HG03565 (cell line): ENCODE results near the gene TTLL10.

ENCODE experiments used
- ATAC-seq: cut with Tn5 transposase; IDR thresholded peaks from one replicate; pipeline ENCODE4 v1.9.1; 2021; ENCODE audit warnings: mild to moderate bottlenecking, moderate library complexity; ENCODE audit not compliant: unreplicated experiment

TTLL10 gene

GRCh38 chr1:1203561-1204424, 30.1 kb downstream of the TTLL10 start:
- ATAC-seq, result no peak

- no peak for ATAC-seq
Observed at GRCh38 chr1:1204425-1204920, 30.8 kb downstream of the TTLL10 start.

GRCh38 chr1:1204998-1205768, 31.5 kb downstream of the TTLL10 start:
- ATAC-seq, result no peak

GRCh38 chr1:1205769-1206375, 32.2 kb downstream of the TTLL10 start:
- no peak for ATAC-seq

GRCh38 chr1:1206376-1206965, 32.8 kb downstream of the TTLL10 start, which contains the start of gene TNFRSF18:
Gene TNFRSF18 (minus strand): TSS chr1:1206592. CDS start chr1:1206571, 21 bp downstream.
- ATAC-seq, result no peak

GRCh38 chr1:1206966-1207531, 33.4 kb downstream of the TTLL10 start:
- ATAC-seq, result no peak

- ATAC-seq, result no peak
Observed at GRCh38 chr1:1207571-1207892, 33.9 kb downstream of the TTLL10 start.

- ATAC-seq, result no peak
Observed at GRCh38 chr1:1208713-1209433, 35.2 kb downstream of the TTLL10 start.

- ATAC-seq, result no peak
Observed at GRCh38 chr1:1210726-1211540, 37.3 kb downstream of the TTLL10 start.

GRCh38 chr1:1211541-1212441, 38.1 kb downstream of the TTLL10 start:
- ATAC-seq, result no peak

- ATAC-seq, result no peak
Observed at GRCh38 chr1:1212780-1213344, 39.2 kb downstream of the TTLL10 start.

GRCh38 chr1:1213345-1214265, 39.9 kb downstream of the TTLL10 start, which contains the start of gene TNFRSF4:
Gene TNFRSF4 (minus strand): TSS chr1:1214153. CDS start chr1:1214127, 26 bp downstream.
- ATAC-seq, result no peak

- no peak for ATAC-seq
Observed at GRCh38 chr1:1215080-1215676, 41.5 kb downstream of the TTLL10 start.

GRCh38 chr1:1215881-1216605, 42.4 kb downstream of the TTLL10 start:
- no peak for ATAC-seq

- ATAC-seq, result no peak
Observed at GRCh38 chr1:1216770-1217620, 43.3 kb downstream of the TTLL10 start.
